HG03280 (cell line): Measurements from ENCODE around the gene FRMD6.
"Not testable (repeated sequence)": the region's sequence is repeated elsewhere in the genome, so short reads cannot be mapped to it uniquely, and the experiment has no call there.

Source experiments
- ATAC-seq: cut with Tn5 transposase; IDR thresholded peaks from one replicate; pipeline ENCODE4 v1.9.1; 2021; ENCODE audit warnings: mild to moderate bottlenecking, moderate library complexity; ENCODE audit not compliant: unreplicated experiment

Gene FRMD6

DNA sequence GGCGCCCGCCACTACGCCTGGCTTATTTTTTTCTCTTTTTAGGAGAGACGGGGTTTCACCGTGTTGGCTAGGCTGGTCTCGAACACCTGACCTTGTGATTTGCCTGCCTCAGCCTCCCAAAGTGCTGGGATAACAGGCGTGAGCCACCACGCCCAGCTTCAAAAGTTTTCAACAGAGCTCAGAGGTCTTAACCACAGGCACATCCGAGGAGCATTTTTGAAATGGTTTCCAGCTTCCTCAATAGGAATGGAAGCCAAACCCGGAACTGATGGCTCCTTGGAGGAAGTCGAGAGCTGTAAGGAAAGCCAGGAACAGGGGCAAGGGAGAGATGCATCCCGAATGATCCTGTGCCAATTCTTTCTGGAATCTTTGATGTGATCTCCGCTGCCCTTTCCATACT is 114.0 kb downstream of the FRMD6 start:
- ATAC-seq, result not testable (repeated sequence)

DNA sequence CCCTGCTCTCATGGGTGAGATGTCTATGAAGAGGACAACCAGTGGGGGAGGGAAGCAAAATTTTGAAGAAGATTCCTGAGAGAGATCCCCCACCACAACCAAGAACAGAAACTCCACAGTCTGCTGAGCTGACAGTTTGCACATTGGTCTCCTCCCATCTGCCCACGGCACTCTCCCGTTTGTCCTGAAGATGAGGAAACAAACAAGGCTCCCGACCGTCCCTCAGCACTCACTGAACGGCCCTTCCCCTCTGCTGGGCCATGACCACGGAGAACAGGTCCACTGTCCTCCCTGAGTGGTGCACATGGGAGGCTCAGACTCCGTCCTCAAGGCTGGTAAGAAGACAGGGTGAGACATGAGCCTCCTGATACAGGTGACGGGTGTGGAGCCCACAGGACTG is 114.9 kb downstream of the FRMD6 start:
- not testable (repeated sequence) for ATAC-seq

DNA sequence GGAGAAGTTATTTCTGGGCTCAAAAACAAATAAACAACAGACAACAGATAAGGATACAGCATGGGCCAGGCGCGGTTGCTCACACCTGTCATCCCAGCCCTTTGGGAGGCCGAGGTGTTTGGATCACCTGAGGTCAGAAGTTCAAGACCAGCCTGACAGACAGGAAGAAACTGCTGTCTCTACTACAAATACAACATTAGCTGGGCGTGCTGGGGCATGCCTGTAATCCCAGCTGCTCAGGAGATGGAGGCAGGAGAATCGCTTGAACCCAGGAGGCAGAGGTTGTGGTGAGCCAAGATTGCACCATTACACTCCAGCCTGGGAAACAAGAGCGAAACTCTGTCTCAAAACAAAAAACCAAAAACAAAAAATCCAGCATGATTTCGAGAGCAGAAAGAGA is 117.6 kb downstream of the FRMD6 start:
- ATAC-seq, result not testable (repeated sequence)

DNA sequence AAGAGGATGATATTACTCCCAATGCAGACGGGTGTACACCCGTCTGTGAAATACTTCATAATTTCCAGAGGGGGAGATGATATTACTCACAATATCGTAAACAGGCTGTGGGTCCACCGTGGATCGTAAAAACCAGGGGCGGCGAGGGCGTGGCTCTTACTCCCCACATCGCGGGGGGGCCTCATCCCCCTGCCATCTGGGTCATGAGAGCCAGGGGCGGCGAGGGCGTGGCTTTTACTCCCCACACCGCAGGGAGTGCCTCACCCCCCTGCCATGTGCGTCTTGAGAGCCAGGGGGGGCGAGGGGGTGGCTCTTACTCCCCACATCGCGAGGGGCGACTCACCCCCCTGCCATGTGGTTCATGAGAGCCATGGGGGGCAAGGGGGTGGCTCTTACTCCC is 122.5 kb downstream of the FRMD6 start:
- no peak for ATAC-seq

DNA sequence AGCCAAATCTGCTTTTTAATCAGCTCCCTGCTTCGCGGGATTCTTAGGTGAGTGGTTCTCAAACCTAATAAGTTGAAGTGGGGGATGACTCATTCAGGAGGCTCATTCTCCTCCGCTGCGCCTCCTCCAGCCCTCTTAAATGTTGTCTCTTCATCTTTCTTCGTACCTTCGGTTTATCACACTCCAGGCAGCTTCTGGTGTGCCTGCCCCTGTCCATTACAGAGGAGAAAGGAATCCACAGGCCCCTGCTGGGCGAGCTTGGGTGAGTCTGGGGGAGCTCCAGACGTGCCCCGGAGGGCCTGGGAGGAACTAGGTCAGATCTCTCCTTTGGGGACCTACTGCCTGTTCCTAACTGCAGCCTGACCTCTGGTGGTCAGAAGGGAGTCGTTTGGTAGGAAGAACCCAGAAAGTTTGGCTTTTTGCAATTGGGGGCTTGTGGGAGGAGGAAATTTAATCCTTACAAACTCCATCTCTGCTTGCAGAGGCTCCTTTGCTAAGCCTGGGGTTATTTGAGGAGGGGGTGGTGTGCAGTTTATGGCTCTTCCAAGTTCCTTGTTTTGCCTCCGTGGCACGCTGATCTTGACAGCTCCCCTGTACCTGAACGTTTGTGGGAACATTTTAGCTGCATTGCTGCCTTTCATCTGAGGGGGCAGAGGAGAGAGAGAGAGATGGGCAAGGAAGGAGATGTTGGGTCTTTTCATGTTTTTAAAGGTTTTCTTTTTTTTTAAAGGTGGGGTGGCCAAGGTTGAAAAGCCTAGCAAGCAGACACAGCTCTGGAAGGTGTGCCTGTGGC is 124.6 kb downstream of the FRMD6 start:
- ATAC-seq, result no peak

DNA sequence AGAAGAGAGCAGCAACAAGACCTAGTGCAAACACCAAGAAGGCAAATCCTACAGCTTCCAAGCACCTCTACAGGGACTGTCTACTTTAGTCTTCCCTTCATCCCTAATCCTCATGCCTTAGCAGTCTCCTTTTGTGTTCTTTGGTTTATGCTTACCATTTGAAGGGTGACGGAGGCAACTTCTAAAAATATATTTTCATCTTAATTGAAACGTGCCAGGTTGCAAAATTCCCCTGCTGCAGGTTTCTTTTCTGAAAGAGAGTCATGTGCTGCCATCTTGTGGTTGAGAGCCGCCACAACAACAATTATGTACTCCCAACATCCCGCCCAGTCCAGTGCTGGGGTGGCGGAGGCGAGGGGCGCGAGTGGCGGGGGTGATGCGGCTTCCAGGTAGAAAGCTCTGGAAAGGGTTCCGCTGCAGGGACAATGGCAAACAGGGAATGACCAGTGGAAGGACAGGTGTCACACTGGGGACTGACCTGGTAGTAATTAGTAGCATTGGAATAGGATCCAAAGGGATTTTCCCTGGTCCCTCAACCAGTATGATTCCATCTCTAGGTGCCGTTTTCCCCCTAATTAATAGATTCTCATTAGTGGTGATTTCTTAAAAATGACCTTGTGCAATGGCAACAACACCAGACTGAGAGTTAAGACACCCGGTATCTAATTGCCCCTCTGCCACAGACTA is 128.4 kb downstream of the FRMD6 start:
- ATAC-seq, result peak; percentile 64
